GM12878 (cell line): Measurements from ENCODE around the gene RETN. TPM values are rescaled to one million over a fixed set of nuclear protein-coding genes. Genes with fewer than 3 reads are reported as not detected.
A peak's percentile ranks its signal among the peaks of the same experiment; 100 is the strongest.

Experiments
- ASH2L ChIP-seq: fragments of 300-600, 200-600 bp; sonication (generic); IDR thresholded peaks from 2 replicates; pipeline ENCODE4 v1.6.1; 2017; ENCODE audit warnings: low read depth, mild to moderate bottlenecking, borderline replicate concordance
- BRCA1 ChIP-seq: IDR thresholded peaks from 2 replicates; pipeline ENCODE4 v1.6.1; 2011; ENCODE audit warnings: low read depth, low read length, improper control_type of control experiment
- EP300 ChIP-seq, 2 experiments: fragments of 150-350 bp in 1 of 2; IDR thresholded peaks; 2 replicates each; pipeline ENCODE4 v1.6.1; 2011 to 2012; ENCODE audit warnings: low read depth in 2 of 2, low read length in 2 of 2, borderline replicate concordance in 1 of 2, improper control_type of control experiment in 1 of 2, inconsistent platforms in 1 of 2; ENCODE audit not compliant: control insufficient read depth in 1 of 2
- KAT2A ChIP-seq: conservative IDR thresholded peaks from 2 replicates; pipeline ENCODE4 v1.6.1; 2011; ENCODE audit warnings: low read depth, low read length; ENCODE audit not compliant: control insufficient read depth
- KDM1A ChIP-seq: fragments of 200-600 bp; sonication (generic); IDR thresholded peaks from 2 replicates; pipeline ENCODE4 v1.6.1; 2016; ENCODE audit warnings: borderline replicate concordance
- LARP7 ChIP-seq: fragments of 450-650 bp; IDR thresholded peaks from 2 replicates; pipeline ENCODE4 v1.6.1; 2017; ENCODE audit warnings: mild to moderate bottlenecking
- NFXL1 ChIP-seq: fragments of 450-650 bp; IDR thresholded peaks from 2 replicates; pipeline ENCODE4 v1.6.1; 2017; ENCODE audit warnings: antibody characterized with exemption, mild to moderate bottlenecking, borderline replicate concordance
- NFYB ChIP-seq: IDR thresholded peaks from 2 replicates; pipeline ENCODE4 v1.6.1; 2011; ENCODE audit warnings: low read depth, mild to moderate bottlenecking, low read length, improper control_type of control experiment, moderate library complexity; ENCODE audit not compliant: insufficient read depth
- POLR2A ChIP-seq: IDR thresholded peaks from 2 replicates; pipeline ENCODE4 v1.6.1; 2011; ENCODE audit warnings: low read depth, mild to moderate bottlenecking, low read length
- PRDM15 ChIP-seq: fragments of 450-650 bp; formaldehyde crosslinking; IDR thresholded peaks from 2 replicates; pipeline ENCODE4 v1.4.0; 2020; ENCODE audit warnings: mild to moderate bottlenecking, moderate library complexity
- RBBP5 ChIP-seq: fragments of 200-600 bp; sonication (generic); conservative IDR thresholded peaks from 2 replicates; pipeline ENCODE4 v1.6.1; 2016
- RCOR1 ChIP-seq: conservative IDR thresholded peaks from 2 replicates; pipeline ENCODE4 v1.6.1; 2012; ENCODE audit warnings: low read depth, low read length, improper control_type of control experiment
- RUNX3 ChIP-seq: IDR thresholded peaks from 2 replicates; pipeline ENCODE4 v1.6.1; 2012; ENCODE audit warnings: low read length, inconsistent platforms
- SMARCA5 ChIP-seq: fragments of 450-650 bp; IDR thresholded peaks from 2 replicates; pipeline ENCODE4 v1.6.1; 2017; ENCODE audit warnings: mild to moderate bottlenecking
- SMC3 ChIP-seq: IDR thresholded peaks from 2 replicates; pipeline ENCODE4 v1.6.1; 2011; ENCODE audit warnings: low read length, improper control_type of control experiment, borderline replicate concordance
- SPI1 ChIP-seq: IDR thresholded peaks from 2 replicates; pipeline ENCODE4 v1.6.1; 2011; ENCODE audit warnings: low read depth, mild to moderate bottlenecking, low read length, moderate library complexity, borderline replicate concordance; ENCODE audit not compliant: insufficient read depth
- SRF ChIP-seq, 2 experiments: IDR thresholded peaks; 2 replicates each; pipeline ENCODE4 v1.6.1; 2011; ENCODE audit warnings: low read depth in 2 of 2, low read length in 2 of 2, mild to moderate bottlenecking in 1 of 2, moderate library complexity in 1 of 2
- TCF12 ChIP-seq: IDR thresholded peaks from 2 replicates; pipeline ENCODE4 v1.6.1; 2011; ENCODE audit warnings: low read depth, mild to moderate bottlenecking, low read length
- TCF7 ChIP-seq: IDR thresholded peaks from 2 replicates; pipeline ENCODE4 v1.6.1; 2014; ENCODE audit warnings: antibody characterized with exemption, borderline replicate concordance
- USF1 ChIP-seq: IDR thresholded peaks from 2 replicates; pipeline ENCODE4 v1.6.1; 2011; ENCODE audit warnings: borderline replicate concordance, low read depth, mild to moderate bottlenecking, moderate library complexity, mixed read lengths, low read length; ENCODE audit not compliant: insufficient read depth; ENCODE audit errors: extremely low read length
- YY1 ChIP-seq: IDR thresholded peaks from 2 replicates; pipeline ENCODE4 v1.6.1; 2011; ENCODE audit warnings: low read depth, mild to moderate bottlenecking, low read length
- polyA plus RNA-seq, 11 experiments: library from polyadenylated mRNA; depleted of rRNA in 4 of 11; unstranded in 6 of 11; stranded (reverse) in 5 of 11; fragments of >200 nt; fragmentation: Nextera tagmentation in 4 of 11; fragmentation: Illumina TruSeq in 1 of 11; extraction: Ambion mirVana in 4 of 11; extraction: Trizol in 1 of 11; gene quantifications; 1 replicate in 1 of 11; 2 replicates in 10 of 11; pipeline versions ENCODE4 v1.2.1 to v1.2.3, GENCODE V29; 2011 to 2016; ENCODE audit warnings: inconsistent platforms in 2 of 11, missing spikeins in 2 of 11, low read depth in 1 of 11
- total RNA-seq, 4 experiments: library from RNA; depleted of rRNA in 3 of 4; stranded (reverse); fragments of >200 nt in 3 of 4; fragmentation: Illumina TruSeq in 1 of 4; extraction: Trizol in 1 of 4; gene quantifications; 2 replicates each; pipeline versions ENCODE4 v1.2.1 to v1.2.3, GENCODE V29; 2013 to 2021
- TF ChIP-seq, protein P1 (sequence below): fragments of 450-650 bp; IDR thresholded peaks from 2 replicates; pipeline ENCODE4 v1.6.1; 2017; ENCODE audit warnings: mild to moderate bottlenecking, moderate library complexity

The RETN gene
- total and polyA plus RNA-seq, 10 of the 15 experiments (the other 5 are each of a cell fraction or from before 2014, with no cell fraction given) = 0.26 TPM; not detected in 9

GRCh38 chr19:7705387-7706187 is 36.7 kb downstream of the RETN start (continued):
- TF ChIP-seq ASH2L (no peak), YY1 (peak; percentile 59), NFYB (no peak), EP300 (IDR thresholded peaks at IDR 0.05; ENCODE audit: borderline replicate concordance in 1 of 2, control insufficient read depth in 1 of 2, low read depth in 2 of 2, low read length in 2 of 2) (peak; percentile 88 to 92), RCOR1 (0 out of 2 replicates have a peak, but pooled peaks have one; percentile 70), SRF (IDR thresholded peaks at IDR 0.05; ENCODE audit: low read depth in 2 of 2, low read length in 2 of 2) (0 out of 4 replicates have a peak, but pooled peaks of 1 of the 2 experiments have one; percentile 55), RUNX3 (peak; percentile 98), BRCA1 (no peak), SMC3 (peak; percentile 7; the same call in 1 of the 2 replicates), TCF12 (peak; percentile 75), KDM1A (no peak), SMARCA5 (peak; percentile 84; the same call in 1 of the 2 replicates), POLR2A (peak; percentile 63; the same call in 1 of the 2 replicates), PRDM15 (CRISPR knock-in tag) (no peak), SPI1 (peak; percentile 89), LARP7 (no peak), TCF7 (no peak), KAT2A (no peak), NFXL1 (no peak), RBBP5 (no peak), USF1 (peak; percentile 43)
- TF ChIP-seq, protein P1, sequence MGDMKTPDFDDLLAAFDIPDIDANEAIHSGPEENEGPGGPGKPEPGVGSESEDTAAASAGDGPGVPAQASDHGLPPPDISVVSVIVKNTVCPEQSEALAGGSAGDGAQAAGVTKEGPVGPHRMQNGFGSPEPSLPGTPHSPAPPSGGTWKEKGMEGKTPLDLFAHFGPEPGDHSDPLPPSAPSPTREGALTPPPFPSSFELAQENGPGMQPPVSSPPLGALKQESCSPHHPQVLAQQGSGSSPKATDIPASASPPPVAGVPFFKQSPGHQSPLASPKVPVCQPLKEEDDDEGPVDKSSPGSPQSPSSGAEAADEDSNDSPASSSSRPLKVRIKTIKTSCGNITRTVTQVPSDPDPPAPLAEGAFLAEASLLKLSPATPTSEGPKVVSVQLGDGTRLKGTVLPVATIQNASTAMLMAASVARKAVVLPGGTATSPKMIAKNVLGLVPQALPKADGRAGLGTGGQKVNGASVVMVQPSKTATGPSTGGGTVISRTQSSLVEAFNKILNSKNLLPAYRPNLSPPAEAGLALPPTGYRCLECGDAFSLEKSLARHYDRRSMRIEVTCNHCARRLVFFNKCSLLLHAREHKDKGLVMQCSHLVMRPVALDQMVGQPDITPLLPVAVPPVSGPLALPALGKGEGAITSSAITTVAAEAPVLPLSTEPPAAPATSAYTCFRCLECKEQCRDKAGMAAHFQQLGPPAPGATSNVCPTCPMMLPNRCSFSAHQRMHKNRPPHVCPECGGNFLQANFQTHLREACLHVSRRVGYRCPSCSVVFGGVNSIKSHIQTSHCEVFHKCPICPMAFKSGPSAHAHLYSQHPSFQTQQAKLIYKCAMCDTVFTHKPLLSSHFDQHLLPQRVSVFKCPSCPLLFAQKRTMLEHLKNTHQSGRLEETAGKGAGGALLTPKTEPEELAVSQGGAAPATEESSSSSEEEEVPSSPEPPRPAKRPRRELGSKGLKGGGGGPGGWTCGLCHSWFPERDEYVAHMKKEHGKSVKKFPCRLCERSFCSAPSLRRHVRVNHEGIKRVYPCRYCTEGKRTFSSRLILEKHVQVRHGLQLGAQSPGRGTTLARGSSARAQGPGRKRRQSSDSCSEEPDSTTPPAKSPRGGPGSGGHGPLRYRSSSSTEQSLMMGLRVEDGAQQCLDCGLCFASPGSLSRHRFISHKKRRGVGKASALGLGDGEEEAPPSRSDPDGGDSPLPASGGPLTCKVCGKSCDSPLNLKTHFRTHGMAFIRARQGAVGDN = peak; percentile 37; the same call in 1 of the 2 replicates
